Endothelial cell (in vitro differentiated cells): Measurements from ENCODE around the gene ZBTB39. TPM values are rescaled to one million over a fixed set of nuclear protein-coding genes. Genes with fewer than 3 reads are reported as not detected.
"Not testable (repeated sequence)": the region's sequence is repeated elsewhere in the genome, so short reads cannot be mapped to it uniquely, and the experiment has no call there.

ENCODE experiments used
- DNase-seq: peaks from one replicate; pipeline ENCODE4 v3.0.0; 2021; ENCODE audit warnings: low spot score
- H3K27ac Mint-ChIP-seq: one replicate; pipeline ENCODE4 v1.8.0; 2021; ENCODE audit warnings: mixed read lengths, inconsistent platforms; ENCODE audit not compliant: unreplicated experiment
- H3K27me3 Mint-ChIP-seq: one replicate; pipeline ENCODE4 v1.8.0; 2021; ENCODE audit warnings: mild to moderate bottlenecking, moderate library complexity, mixed read lengths, inconsistent platforms; ENCODE audit not compliant: unreplicated experiment
- H3K36me3 Mint-ChIP-seq: one replicate; pipeline ENCODE4 v1.8.0; 2021; ENCODE audit warnings: mild to moderate bottlenecking, low read depth, mixed read lengths, inconsistent platforms; ENCODE audit not compliant: unreplicated experiment
- H3K4me1 Mint-ChIP-seq: one replicate; pipeline ENCODE4 v1.8.0; 2021; ENCODE audit warnings: mild to moderate bottlenecking, mixed read lengths, inconsistent platforms; ENCODE audit not compliant: unreplicated experiment
- H3K4me3 Mint-ChIP-seq: one replicate; pipeline ENCODE4 v1.8.0; 2021; ENCODE audit warnings: mild to moderate bottlenecking, mixed read lengths, inconsistent platforms; ENCODE audit not compliant: unreplicated experiment
- H3K9me3 Mint-ChIP-seq: one replicate; pipeline ENCODE4 v1.8.0; 2021; ENCODE audit warnings: mixed read lengths, inconsistent platforms; ENCODE audit not compliant: unreplicated experiment
- CTCF ChIP-seq: fragments of 200-600 bp; sonication (generic); IDR thresholded peaks from one replicate; pipeline ENCODE4 v1.5.0; 2021; ENCODE audit warnings: antibody characterized with exemption; ENCODE audit not compliant: unreplicated experiment
- total RNA-seq: library from RNA; stranded (reverse); fragmentation: NEBNext Ultra II Directional; extraction: Animal tissue kit (Norgen Biotek cat#: 25700); gene quantifications from one replicate; pipeline ENCODE4 v1.2.1, GENCODE V29; 2021; ENCODE audit not compliant: unreplicated experiment

ZBTB39 gene
- total RNA-seq, 1 donor from 2014 or later: 23.9 TPM

GRCh38 chr12:56979628-56980027 lies 26.7 kb downstream of the ZBTB39 start:
- peaks cover 7% of the 10 kb centered on the region for H3K4me1 Mint-ChIP-seq
- no peak for DNase-seq
- no peak overlapping the region for H3K4me3 Mint-ChIP-seq
- H3K27me3 Mint-ChIP-seq: peaks cover 4% of the 10 kb centered on the region
- H3K27ac Mint-ChIP-seq: no peak overlapping the region
- no peaks in the 10 kb centered on the region for H3K9me3 Mint-ChIP-seq
- TF ChIP-seq CTCF: no peak
- H3K36me3 Mint-ChIP-seq: peaks cover 16% of the 10 kb centered on the region

- Mint-ChIP-seq H3K9me3 (no peaks in the 10 kb centered on the region), H3K27ac (no peak overlapping the region), H3K36me3 (peaks cover 12% of the 10 kb centered on the region), H3K4me3 (no peak overlapping the region), H3K4me1 (peaks cover 1% of the 10 kb centered on the region), H3K27me3 (peaks cover 4% of the 10 kb centered on the region)
- DNase-seq: no peak
- TF ChIP-seq CTCF: no peak
Measured at GRCh38 chr12:56978397-56979138, 27.8 kb downstream of the ZBTB39 start.

- not testable (repeated sequence) for H3K4me3 Mint-ChIP-seq, H3K9me3 Mint-ChIP-seq, H3K27ac Mint-ChIP-seq, H3K27me3 Mint-ChIP-seq, DNase-seq, H3K4me1 Mint-ChIP-seq
- peaks cover 12% of the 10 kb centered on the region for H3K36me3 Mint-ChIP-seq
Measured at GRCh38 chr12:56977361-56977760, 29.0 kb downstream of the ZBTB39 start.

- not testable (repeated sequence) for H3K9me3 Mint-ChIP-seq, H3K4me1 Mint-ChIP-seq, H3K27me3 Mint-ChIP-seq, DNase-seq, H3K27ac Mint-ChIP-seq, H3K36me3 Mint-ChIP-seq, H3K4me3 Mint-ChIP-seq
Measured at GRCh38 chr12:56974224-56974623, 32.1 kb downstream of the ZBTB39 start.

- H3K36me3 Mint-ChIP-seq, H3K4me1 Mint-ChIP-seq, H3K9me3 Mint-ChIP-seq, H3K4me3 Mint-ChIP-seq, DNase-seq, H3K27ac Mint-ChIP-seq, H3K27me3 Mint-ChIP-seq: not testable (repeated sequence)
Measured at GRCh38 chr12:56968910-56969309, 37.4 kb downstream of the ZBTB39 start.

- DNase-seq, H3K4me1 Mint-ChIP-seq, H3K9me3 Mint-ChIP-seq, H3K4me3 Mint-ChIP-seq, H3K27me3 Mint-ChIP-seq, H3K27ac Mint-ChIP-seq: not testable (repeated sequence)
- peaks cover 11% of the 10 kb centered on the region for H3K36me3 Mint-ChIP-seq
Measured at GRCh38 chr12:56965997-56966642, 40.2 kb downstream of the ZBTB39 start.

- not testable (repeated sequence) for H3K9me3 Mint-ChIP-seq, H3K4me1 Mint-ChIP-seq, H3K27me3 Mint-ChIP-seq, H3K27ac Mint-ChIP-seq, DNase-seq, H3K4me3 Mint-ChIP-seq
- H3K36me3 Mint-ChIP-seq: peaks cover 11% of the 10 kb centered on the region
Measured at GRCh38 chr12:56965124-56965523, 41.2 kb downstream of the ZBTB39 start.

- H3K9me3 Mint-ChIP-seq: not testable (repeated sequence)
Measured at GRCh38 chr12:56963557-56963956, 42.8 kb downstream of the ZBTB39 start.

GRCh38 chr12:56962247-56962646 lies 44.1 kb downstream of the ZBTB39 start:
- H3K27me3 Mint-ChIP-seq: not testable (repeated sequence)
- peaks cover 11% of the 10 kb centered on the region for H3K9me3 Mint-ChIP-seq

More at GRCh38 chr12:56963557-56963956, 42.8 kb downstream of the ZBTB39 start:
- not testable (repeated sequence) for H3K4me3 Mint-ChIP-seq, H3K27me3 Mint-ChIP-seq, H3K27ac Mint-ChIP-seq, DNase-seq, H3K4me1 Mint-ChIP-seq
- peaks cover 11% of the 10 kb centered on the region for H3K36me3 Mint-ChIP-seq

More at GRCh38 chr12:56962247-56962646, 44.1 kb downstream of the ZBTB39 start:
- H3K27ac Mint-ChIP-seq, DNase-seq, H3K4me3 Mint-ChIP-seq, H3K4me1 Mint-ChIP-seq: not testable (repeated sequence)
- peaks cover 13% of the 10 kb centered on the region for H3K36me3 Mint-ChIP-seq
